MCF 10A (cell line): ENCODE results near the gene ANGPTL8. TPM values are rescaled to one million over a fixed set of nuclear protein-coding genes. Genes with fewer than 3 reads are reported as not detected.

Experiments
- BruUV-seq: library from RNA; stranded (reverse); fragments of 400-500 nt; replicated peaks from 2 replicates; lab custom pipeline; 2021; lab: Mats Ljungman, UMichigan
- CTCF ChIA-PET: fragments of 300-600 bp; sonication (Branson Sonifier 250); formaldehyde crosslinking; extraction: SDS; loops from one replicate; lab custom pipeline; 2021; ENCODE audit warnings: antibody characterized with exemption, inconsistent platforms; lab: Yijun Ruan, JAX
- POLR2A ChIA-PET: fragments of 300-600, 350-650 bp; sonication (Branson Sonifier 250); formaldehyde crosslinking; extraction: SDS; loops from one replicate; lab custom pipeline; 2020; ENCODE audit warnings: antibody characterized with exemption, inconsistent platforms; lab: Yijun Ruan, JAX
- DNase-seq: peaks from one replicate; pipeline ENCODE4 v3.0.0-alpha.2; 2018; ENCODE audit not compliant: unreplicated experiment
- H3K27ac Mint-ChIP-seq: one replicate; pipeline ENCODE4 v1.8.0; 2022; ENCODE audit warnings: mild to moderate bottlenecking, low read depth, mixed read lengths; ENCODE audit not compliant: unreplicated experiment
- H3K27me3 Mint-ChIP-seq: one replicate; pipeline ENCODE4 v1.8.0; 2022; ENCODE audit warnings: mixed read lengths; ENCODE audit not compliant: insufficient read depth, unreplicated experiment
- H3K36me3 Mint-ChIP-seq: one replicate; pipeline ENCODE4 v1.8.0; 2022; ENCODE audit warnings: mild to moderate bottlenecking, moderate library complexity, mixed read lengths; ENCODE audit not compliant: insufficient read depth, unreplicated experiment
- H3K4me1 Mint-ChIP-seq: one replicate; pipeline ENCODE4 v1.8.0; 2022; ENCODE audit warnings: mixed read lengths; ENCODE audit not compliant: insufficient read depth, unreplicated experiment
- H3K4me3 Mint-ChIP-seq: one replicate; pipeline ENCODE4 v1.8.0; 2022; ENCODE audit warnings: mild to moderate bottlenecking, moderate library complexity, mixed read lengths; ENCODE audit not compliant: unreplicated experiment
- H3K9me3 Mint-ChIP-seq: one replicate; pipeline ENCODE4 v1.8.0; 2022; ENCODE audit warnings: mixed read lengths; ENCODE audit not compliant: unreplicated experiment
- intact Hi-C: fragments of 100-400 bp; cut with micrococcal nuclease; formaldehyde crosslinking; loops from 2 replicates; pipeline ENCODE4 v1.14.1; 2022
- total RNA-seq: library from RNA; stranded (reverse); gene quantifications from 2 replicates; pipeline ENCODE4 v1.2.3, GENCODE V29; 2022
- TF ChIP-seq, protein P1 (sequence below): fragments of 200-600 bp; IDR thresholded peaks from one replicate; pipeline ENCODE4 v1.8.0; 2022; ENCODE audit warnings: antibody characterized with exemption, mild to moderate bottlenecking; ENCODE audit not compliant: unreplicated experiment

Gene ANGPTL8
- total RNA-seq, 1 experiment from 2014 or later: not detected

DNA sequence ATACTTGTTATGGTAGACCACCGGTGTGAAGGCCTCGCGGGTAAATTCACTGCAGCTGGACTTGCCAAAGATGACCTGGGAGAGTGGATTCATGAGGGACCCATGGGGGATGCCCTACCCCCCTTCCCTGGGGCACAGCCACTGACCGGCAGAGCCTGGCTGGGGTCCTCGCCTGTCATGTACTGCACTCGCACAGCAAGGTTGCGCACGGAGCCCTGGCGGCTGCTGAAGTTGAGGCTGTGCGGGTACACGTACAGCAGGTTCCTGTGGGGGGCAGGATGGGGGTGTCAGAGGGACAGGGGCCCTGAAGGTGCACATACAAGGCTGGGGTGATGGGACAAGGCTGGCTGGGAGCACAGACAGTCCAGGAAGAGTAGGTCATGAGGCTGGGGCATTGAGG is 1.4 kb upstream of the ANGPTL8 start:
- DNase-seq: no peak
- POLR2A ChIA-PET: no interaction called here
- no TSS peak for BruUV-seq
- H3K9me3 Mint-ChIP-seq: no peaks in the 10 kb centered on the region
- H3K36me3 Mint-ChIP-seq: peaks cover 14% of the 10 kb centered on the region
- TF ChIP-seq, protein P1, sequence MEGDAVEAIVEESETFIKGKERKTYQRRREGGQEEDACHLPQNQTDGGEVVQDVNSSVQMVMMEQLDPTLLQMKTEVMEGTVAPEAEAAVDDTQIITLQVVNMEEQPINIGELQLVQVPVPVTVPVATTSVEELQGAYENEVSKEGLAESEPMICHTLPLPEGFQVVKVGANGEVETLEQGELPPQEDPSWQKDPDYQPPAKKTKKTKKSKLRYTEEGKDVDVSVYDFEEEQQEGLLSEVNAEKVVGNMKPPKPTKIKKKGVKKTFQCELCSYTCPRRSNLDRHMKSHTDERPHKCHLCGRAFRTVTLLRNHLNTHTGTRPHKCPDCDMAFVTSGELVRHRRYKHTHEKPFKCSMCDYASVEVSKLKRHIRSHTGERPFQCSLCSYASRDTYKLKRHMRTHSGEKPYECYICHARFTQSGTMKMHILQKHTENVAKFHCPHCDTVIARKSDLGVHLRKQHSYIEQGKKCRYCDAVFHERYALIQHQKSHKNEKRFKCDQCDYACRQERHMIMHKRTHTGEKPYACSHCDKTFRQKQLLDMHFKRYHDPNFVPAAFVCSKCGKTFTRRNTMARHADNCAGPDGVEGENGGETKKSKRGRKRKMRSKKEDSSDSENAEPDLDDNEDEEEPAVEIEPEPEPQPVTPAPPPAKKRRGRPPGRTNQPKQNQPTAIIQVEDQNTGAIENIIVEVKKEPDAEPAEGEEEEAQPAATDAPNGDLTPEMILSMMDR: no peak
- H3K27me3 Mint-ChIP-seq: no peaks in the 10 kb centered on the region
- H3K27ac Mint-ChIP-seq: peak overlapping the region; percentile 75
- H3K4me1 Mint-ChIP-seq: no peaks in the 10 kb centered on the region
- H3K4me3 Mint-ChIP-seq: no peak overlapping the region
- intact Hi-C loops: no loop called here
- CTCF ChIA-PET: no interaction called here

DNA sequence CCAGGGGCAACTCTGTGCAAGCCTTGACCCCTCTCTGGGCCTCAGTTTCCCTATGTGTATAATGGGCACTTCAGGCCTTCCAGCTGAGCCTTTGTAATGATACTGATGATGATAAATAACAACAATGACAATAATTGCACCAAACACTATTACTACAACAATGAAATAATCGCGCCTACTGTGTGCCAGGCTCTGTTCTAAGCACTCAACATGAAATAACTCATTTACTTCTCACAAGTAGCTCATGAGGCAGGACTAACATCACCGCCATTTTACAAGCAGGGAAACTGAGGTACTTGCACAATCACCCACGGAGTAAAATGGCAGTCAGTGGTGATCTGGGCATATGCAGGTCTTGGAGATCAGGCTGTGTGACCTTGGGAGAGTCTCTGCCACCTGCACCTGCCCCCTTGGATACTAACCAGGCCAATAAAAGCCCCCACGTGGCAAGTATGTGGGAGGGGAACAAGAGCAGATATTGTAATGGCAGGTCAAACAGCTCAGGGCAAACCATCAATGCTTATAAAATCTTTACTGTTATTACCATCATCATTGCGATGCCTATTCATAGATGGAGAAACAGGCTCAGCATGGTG is 540 bp upstream of the ANGPTL8 start:
- no TSS peak for BruUV-seq
- H3K27me3 Mint-ChIP-seq: no peaks in the 10 kb centered on the region
- CTCF ChIA-PET: interaction anchor here (0.5 to 0.6 kb wide), 2 partner anchors 102 to 212 kb away, joined by 3 to 6 read pairs; no protein-coding TSS in a partner anchor
- no peaks in the 10 kb centered on the region for H3K4me1 Mint-ChIP-seq
- no peak for DNase-seq
- no peaks in the 10 kb centered on the region for H3K9me3 Mint-ChIP-seq
- TF ChIP-seq, protein P1: no peak
- intact Hi-C loops: no loop called here
- no peak overlapping the region for H3K4me3 Mint-ChIP-seq
- POLR2A ChIA-PET: interaction anchor here (0.7 kb wide), 1 partner anchor 281 kb away, joined by 3 read pairs; no protein-coding TSS in a partner anchor
- H3K27ac Mint-ChIP-seq: no peak overlapping the region
- H3K36me3 Mint-ChIP-seq: peaks cover 14% of the 10 kb centered on the region

DNA sequence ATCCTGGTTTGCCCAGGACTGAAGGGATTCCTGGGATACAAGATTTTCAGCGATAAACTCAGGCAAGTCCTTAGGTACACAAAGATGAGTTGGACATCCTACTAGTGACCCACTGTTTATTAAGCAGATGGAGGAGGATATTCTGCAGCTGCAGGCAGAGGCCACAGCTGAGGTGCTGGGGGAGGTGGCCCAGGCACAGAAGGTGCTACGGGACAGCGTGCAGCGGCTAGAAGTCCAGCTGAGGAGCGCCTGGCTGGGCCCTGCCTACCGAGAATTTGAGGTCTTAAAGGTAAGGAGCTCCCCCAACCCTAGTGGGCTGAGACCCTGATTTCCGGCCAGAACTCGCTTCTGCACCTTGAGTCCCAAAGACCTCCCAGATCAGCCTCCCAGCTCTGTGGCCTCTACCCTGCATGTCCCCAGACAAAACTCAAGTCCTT is 607 bp downstream of the ANGPTL8 start:
- ChIA-PET CTCF (interaction anchor here (0.8 kb wide), 1 partner anchor 10 kb away, joined by 4 read pairs; no protein-coding TSS in a partner anchor), POLR2A (no interaction called here)
- H3K4me3 Mint-ChIP-seq: no peak overlapping the region
- intact Hi-C loops: no loop called here
- TF ChIP-seq, protein P1: no peak
- BruUV-seq: no TSS peak
- no peak for DNase-seq
- H3K9me3 Mint-ChIP-seq: no peaks in the 10 kb centered on the region
- H3K27me3 Mint-ChIP-seq: no peaks in the 10 kb centered on the region
- no peak overlapping the region for H3K27ac Mint-ChIP-seq
- no peaks in the 10 kb centered on the region for H3K4me1 Mint-ChIP-seq
- peaks cover 14% of the 10 kb centered on the region for H3K36me3 Mint-ChIP-seq

DNA sequence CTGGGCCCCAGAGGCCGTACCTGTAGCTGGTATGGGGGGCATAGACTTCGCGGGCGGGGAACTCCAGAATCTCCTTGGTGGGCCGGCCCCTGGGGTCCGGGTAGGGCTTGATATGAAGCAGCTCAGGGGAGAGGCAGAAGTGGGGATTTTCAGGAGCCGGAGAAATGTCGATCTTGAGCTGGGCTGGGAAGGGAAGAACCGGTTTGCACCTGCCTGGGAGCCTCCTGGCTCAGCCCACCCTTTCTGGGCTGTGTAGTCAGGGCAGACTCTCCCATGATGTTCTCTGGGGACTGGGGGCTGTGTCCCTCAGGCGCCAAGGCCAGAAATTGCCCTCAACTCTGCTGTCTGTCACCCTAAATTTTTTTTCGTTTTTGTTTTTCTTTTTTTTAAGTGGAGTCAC is 2.6 kb downstream of the ANGPTL8 start:
- TF ChIP-seq, protein P1: no peak
- Mint-ChIP-seq H3K36me3 (peaks cover 20% of the 10 kb centered on the region), H3K9me3 (no peaks in the 10 kb centered on the region), H3K27me3 (no peaks in the 10 kb centered on the region), H3K27ac (no peak overlapping the region), H3K4me1 (no peaks in the 10 kb centered on the region), H3K4me3 (no peak overlapping the region)
- DNase-seq: no peak
- no TSS peak for BruUV-seq
- ChIA-PET POLR2A (no interaction called here), CTCF (interaction anchor here (0.6 to 1.0 kb wide), 5 partner anchors 35 to 1096 kb away, joined by 3 read pairs; no protein-coding TSS in a partner anchor)
- intact Hi-C loops: no loop called here
